IPS DF 6.9 (cell line): Measurements from ENCODE around the gene VAT1.

ENCODE experiments used
- DNase-seq: peaks from one replicate; pipeline ENCODE4 v3.0.0-alpha.2; 2013; ENCODE audit warnings: low read depth, low spot score
- H3K27ac ChIP-seq: one replicate; pipeline ENCODE4 v1.5.1; 2013; ENCODE audit warnings: low read length, control low read depth
- H3K27me3 ChIP-seq: 2 replicates; pipeline ENCODE4 v1.6.1; 2013; ENCODE audit warnings: mild to moderate bottlenecking, low read length; ENCODE audit not compliant: control insufficient read depth, insufficient read depth
- H3K36me3 ChIP-seq: 2 replicates; pipeline ENCODE4 v1.6.1; 2013; ENCODE audit warnings: low read length; ENCODE audit not compliant: control insufficient read depth, insufficient read depth
- H3K4me1 ChIP-seq: 2 replicates; pipeline ENCODE4 v1.6.1; 2013; ENCODE audit warnings: low read length; ENCODE audit not compliant: control insufficient read depth, insufficient read depth
- H3K4me3 ChIP-seq: 2 replicates; pipeline ENCODE4 v1.5.1; 2013; ENCODE audit warnings: mild to moderate bottlenecking, low read length
- H3K9me3 ChIP-seq: 2 replicates; pipeline ENCODE4 v1.6.1; 2013; ENCODE audit warnings: low read length, inconsistent platforms; ENCODE audit not compliant: control insufficient read depth, insufficient read depth
- WGBS: extraction: QIAGEN DNeasy Blood & Tissue Kit; methylation state at CpG from one replicate; pipeline ENCODE4 v1.1.7; 2013; ENCODE audit warnings: mixed read lengths, missing lambda C conversion rate; ENCODE audit not compliant: insufficient read length, insufficient coverage; 5-methylcytosine and 5-hydroxymethylcytosine counted together

Gene VAT1

GRCh38 chr17:42971589-42971988 is 50.6 kb downstream of the VAT1 start:
- Histone ChIP-seq H3K4me3 (no peak overlapping the region), H3K9me3 (no peaks in the 10 kb centered on the region), H3K36me3 (no peaks in the 10 kb centered on the region), H3K4me1 (no peaks in the 10 kb centered on the region), H3K27ac (no peak overlapping the region), H3K27me3 (no peaks in the 10 kb centered on the region)
- DNase-seq = no peak
- WGBS = no CpG with 5 or more reads among the region's 5 CpGs

- no peaks in the 10 kb centered on the region for H3K27me3 ChIP-seq
- DNase-seq = no peak
- H3K36me3 ChIP-seq = no peaks in the 10 kb centered on the region
- WGBS = no CpG with 5 or more reads among the region's 5 CpGs
- no peaks in the 10 kb centered on the region for H3K4me1 ChIP-seq
- no peak overlapping the region for H3K4me3 ChIP-seq
- H3K9me3 ChIP-seq = no peaks in the 10 kb centered on the region
- H3K27ac ChIP-seq = no peak overlapping the region
Measured at GRCh38 chr17:42969001-42969581, 53.1 kb downstream of the VAT1 start.

- WGBS = no CpG with 5 or more reads among the region's 1 CpG
- H3K4me1 ChIP-seq = no peaks in the 10 kb centered on the region
- no peaks in the 10 kb centered on the region for H3K36me3 ChIP-seq
- no peaks in the 10 kb centered on the region for H3K27me3 ChIP-seq
- H3K4me3 ChIP-seq = no peak overlapping the region
- no peak overlapping the region for H3K27ac ChIP-seq
- H3K9me3 ChIP-seq = no peaks in the 10 kb centered on the region
- DNase-seq = no peak
Measured at GRCh38 chr17:42967925-42968324, 54.3 kb downstream of the VAT1 start.
